Heart left ventricle (tissue), 13 donors: ENCODE results near the gene TRPM2.

Experiments
- CTCF ChIP-seq, 12 donors: fragments of 200-600 bp; sonication (generic) in 4 of 12; IDR thresholded peaks; one replicate each; pipeline versions ENCODE4 v1.5.0 to v1.8.0; 2018 to 2022; ENCODE audit warnings: antibody characterized with exemption in 12 of 12, mild to moderate bottlenecking in 5 of 12
- POLR2A ChIP-seq, 2 donors: fragments of 450-650 bp; IDR thresholded peaks; one replicate each; pipeline ENCODE4 v1.6.1; 2017; ENCODE audit warnings: antibody characterized with exemption in 2 of 2, mild to moderate bottlenecking in 2 of 2, moderate library complexity in 2 of 2
- donor health status: ischemic (EF 13 %, LVEDD 7.1; RV severe dilation, severe dysfunction).
- donor health status: DM: no; HTN: yes; CAD: no.
- donor health status: DM: no; HTN: no; CAD: no.
- donor health status: ischemic (EF 25% LVEDD 6.9; RV normal size, moderate dysfunction).
- donor health status: ischemic (EF 25% LVEDD 5.7; RV mildly dilated, moderate dysfunction).
- donor health status: ischemic (EF 35%, LVEDD 5.7; RV mildly dilated, moderate dysfunction).
- donor health status: nonischemic (EF 11% LVEDD 7.7; RV severe dilation, severe dysfunction).
- donor health status: DM: yes; HTN: yes; CAD: no.
- donor health status: PGD.
- donor health status: ischemic (EF 29% LVEDD 5.4; RV normal size, mild dysfunction).
- donor health status: nonischemic (EF 23%, LVEDD 6.1; RV moderate dilation, normal function).

- no peak for TF ChIP-seq CTCF (IDR thresholded peaks at IDR 0.05)
- no peak for TF ChIP-seq POLR2A (IDR thresholded peaks at IDR 0.05)
These were observed 11.0 kb downstream of the TRPM2 start for GRCh38 chr21:44364151-44365053.
